Chondrocyte (in vitro differentiated cells): ENCODE results near the gene LRMDA. TPM values are rescaled to one million over a fixed set of nuclear protein-coding genes. Genes with fewer than 3 reads are reported as not detected.

Source experiments
- DNase-seq: peaks from one replicate; pipeline ENCODE4 v3.0.0; 2021; ENCODE audit warnings: mixed read lengths, low spot score
- H3K27ac Mint-ChIP-seq: one replicate; pipeline ENCODE4 v1.8.0; 2021; ENCODE audit warnings: mild to moderate bottlenecking, moderate library complexity, mixed read lengths; ENCODE audit not compliant: unreplicated experiment
- H3K27me3 Mint-ChIP-seq: 2 replicates; pipeline ENCODE4 v1.8.0; 2021; ENCODE audit warnings: low read depth, mixed read lengths
- H3K36me3 Mint-ChIP-seq: 2 replicates; pipeline ENCODE4 v1.8.0; 2021; ENCODE audit warnings: low read depth, mixed read lengths
- H3K4me1 Mint-ChIP-seq: 2 replicates; pipeline ENCODE4 v1.8.0; 2021; ENCODE audit warnings: low read depth, mild to moderate bottlenecking, mixed read lengths
- H3K4me3 Mint-ChIP-seq: one replicate; pipeline ENCODE4 v1.8.0; 2021; ENCODE audit warnings: mild to moderate bottlenecking, moderate library complexity, mixed read lengths; ENCODE audit not compliant: unreplicated experiment
- H3K9me3 Mint-ChIP-seq: 2 replicates; pipeline ENCODE4 v1.8.0; 2021; ENCODE audit warnings: low read depth, mixed read lengths
- total RNA-seq: library from RNA; stranded (reverse); gene quantifications from 3 replicates; pipeline ENCODE4 v1.2.1, GENCODE V29; 2021
- TF ChIP-seq, protein P1 (sequence below): fragments of 200-600 bp; sonication (generic); IDR thresholded peaks from 2 replicates; pipeline ENCODE4 v1.5.0; 2021; ENCODE audit warnings: antibody characterized with exemption, mild to moderate bottlenecking, moderate library complexity

LRMDA gene
- total RNA-seq, 1 donor from 2014 or later: 2.8 TPM

DNA sequence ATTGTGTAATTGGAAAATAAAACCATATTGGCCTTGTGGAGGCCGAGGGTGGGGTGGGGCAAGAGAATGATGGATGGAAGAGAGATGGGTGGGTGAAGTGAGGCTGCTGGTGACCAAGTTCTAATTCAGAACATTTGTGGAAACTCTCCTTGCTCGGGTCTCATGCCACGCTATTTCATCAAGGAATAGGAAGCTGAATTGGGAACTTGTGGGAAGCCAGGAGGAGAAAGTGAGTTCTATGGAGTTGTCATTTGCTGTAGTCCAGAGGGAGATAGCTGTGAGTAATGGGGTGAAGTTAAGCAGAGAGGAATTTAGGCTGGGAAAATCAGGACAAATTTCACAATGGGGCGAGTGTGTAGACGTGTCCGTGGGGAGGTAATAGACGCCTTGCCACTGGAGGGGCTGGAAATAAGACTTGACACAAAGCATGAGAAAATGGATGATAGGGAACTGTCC, 339.2 kb downstream of the LRMDA start:
- no peak overlapping the region for H3K4me3 Mint-ChIP-seq
- no peaks in the 10 kb centered on the region for H3K9me3 Mint-ChIP-seq
- H3K27me3 Mint-ChIP-seq: no peaks in the 10 kb centered on the region
- no peak overlapping the region for H3K27ac Mint-ChIP-seq
- peaks cover 14% of the 10 kb centered on the region for H3K4me1 Mint-ChIP-seq
- TF ChIP-seq, protein P1, sequence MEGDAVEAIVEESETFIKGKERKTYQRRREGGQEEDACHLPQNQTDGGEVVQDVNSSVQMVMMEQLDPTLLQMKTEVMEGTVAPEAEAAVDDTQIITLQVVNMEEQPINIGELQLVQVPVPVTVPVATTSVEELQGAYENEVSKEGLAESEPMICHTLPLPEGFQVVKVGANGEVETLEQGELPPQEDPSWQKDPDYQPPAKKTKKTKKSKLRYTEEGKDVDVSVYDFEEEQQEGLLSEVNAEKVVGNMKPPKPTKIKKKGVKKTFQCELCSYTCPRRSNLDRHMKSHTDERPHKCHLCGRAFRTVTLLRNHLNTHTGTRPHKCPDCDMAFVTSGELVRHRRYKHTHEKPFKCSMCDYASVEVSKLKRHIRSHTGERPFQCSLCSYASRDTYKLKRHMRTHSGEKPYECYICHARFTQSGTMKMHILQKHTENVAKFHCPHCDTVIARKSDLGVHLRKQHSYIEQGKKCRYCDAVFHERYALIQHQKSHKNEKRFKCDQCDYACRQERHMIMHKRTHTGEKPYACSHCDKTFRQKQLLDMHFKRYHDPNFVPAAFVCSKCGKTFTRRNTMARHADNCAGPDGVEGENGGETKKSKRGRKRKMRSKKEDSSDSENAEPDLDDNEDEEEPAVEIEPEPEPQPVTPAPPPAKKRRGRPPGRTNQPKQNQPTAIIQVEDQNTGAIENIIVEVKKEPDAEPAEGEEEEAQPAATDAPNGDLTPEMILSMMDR: no peak
- DNase-seq: no peak
- H3K36me3 Mint-ChIP-seq: no peaks in the 10 kb centered on the region

DNA sequence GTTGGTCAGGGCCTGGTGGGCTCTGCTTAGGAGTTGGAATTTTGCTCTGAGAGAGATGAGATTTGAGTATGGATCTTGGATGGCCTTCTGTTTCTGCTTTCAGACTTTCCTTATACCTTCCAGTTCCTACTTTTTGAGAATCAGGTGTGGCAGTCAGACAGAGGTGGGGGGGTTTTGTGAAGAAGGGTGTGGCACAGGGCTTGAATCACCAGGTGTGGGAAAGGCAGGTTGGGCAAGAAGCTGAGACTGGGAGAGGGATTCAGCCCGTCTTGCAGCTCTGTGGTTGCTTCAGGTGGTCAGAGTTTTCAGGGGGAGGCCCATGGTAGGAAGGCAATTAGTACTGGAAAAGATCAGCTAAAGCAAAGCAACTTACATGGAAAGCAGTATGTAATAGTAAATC, 340.2 kb downstream of the LRMDA start:
- no peak overlapping the region for H3K27ac Mint-ChIP-seq
- H3K4me3 Mint-ChIP-seq: no peak overlapping the region
- H3K9me3 Mint-ChIP-seq: no peaks in the 10 kb centered on the region
- TF ChIP-seq, protein P1: no peak
- no peaks in the 10 kb centered on the region for H3K36me3 Mint-ChIP-seq
- no peak for DNase-seq
- peaks cover 14% of the 10 kb centered on the region for H3K4me1 Mint-ChIP-seq
- H3K27me3 Mint-ChIP-seq: no peaks in the 10 kb centered on the region

DNA sequence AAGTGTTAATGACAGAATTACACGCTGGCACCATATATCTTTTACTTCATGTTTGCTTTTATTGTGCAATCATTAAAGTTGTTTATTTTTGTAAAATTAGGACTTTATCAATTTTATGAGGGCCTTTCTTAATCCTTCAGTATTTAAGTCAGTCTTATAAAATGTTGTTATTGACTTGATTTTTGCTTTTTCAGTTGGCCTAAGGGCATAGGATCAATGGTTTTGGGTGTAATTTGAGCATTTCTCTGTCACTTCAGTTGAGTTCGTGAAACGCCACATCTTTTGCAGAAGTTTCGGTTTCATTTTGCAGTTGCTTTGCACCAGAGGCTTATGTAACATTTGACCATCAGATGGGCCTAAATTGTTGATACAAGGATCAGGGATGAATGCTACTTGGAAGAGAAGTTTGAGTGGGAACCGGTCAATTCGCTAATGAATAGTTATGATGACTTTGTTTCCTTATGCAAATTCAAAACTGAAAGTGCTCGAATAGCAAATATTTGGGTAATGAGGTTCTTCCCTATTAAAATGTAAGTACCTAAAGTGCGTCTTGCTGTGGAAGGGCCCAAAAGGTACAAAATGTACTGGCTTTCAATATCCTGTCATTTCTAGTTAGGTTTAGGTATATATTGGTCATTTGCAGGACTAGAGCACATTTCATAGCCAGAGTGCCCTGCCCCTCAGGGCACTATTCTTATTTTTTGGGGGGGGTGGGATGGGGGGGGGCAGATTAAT, 340.9 kb downstream of the LRMDA start:
- Mint-ChIP-seq H3K36me3 (no peaks in the 10 kb centered on the region), H3K9me3 (no peaks in the 10 kb centered on the region), H3K4me1 (peaks cover 16% of the 10 kb centered on the region), H3K27ac (no peak overlapping the region), H3K4me3 (no peak overlapping the region), H3K27me3 (peaks cover 2% of the 10 kb centered on the region)
- TF ChIP-seq, protein P1: no peak
- DNase-seq: no peak

DNA sequence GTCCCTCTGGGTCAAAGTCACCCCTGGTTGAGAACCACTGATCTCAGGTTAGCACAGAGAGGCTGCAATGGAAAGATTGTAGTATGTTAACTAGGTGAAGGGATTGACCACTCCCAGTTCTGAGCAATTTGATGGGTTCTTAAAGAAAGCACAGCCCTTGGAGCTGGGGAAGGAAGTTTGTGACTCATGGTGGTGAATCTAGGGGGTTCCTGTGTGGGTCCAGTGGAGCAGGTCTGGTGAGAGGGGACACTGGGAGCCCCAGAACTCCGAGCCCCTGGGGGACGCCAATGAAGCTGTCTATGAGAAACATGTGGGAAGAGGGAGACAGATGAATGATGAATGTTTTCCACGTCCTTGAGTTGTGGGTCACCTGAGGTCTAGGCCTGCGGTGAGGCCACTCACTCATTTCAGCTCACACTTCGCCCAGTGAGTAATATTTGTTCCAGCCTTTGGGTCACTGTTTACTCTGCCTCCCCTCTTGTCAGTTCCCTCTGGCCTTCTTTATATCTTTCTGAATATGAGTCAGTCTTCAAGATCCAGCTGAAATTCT, 341.9 kb downstream of the LRMDA start:
- H3K4me3 Mint-ChIP-seq: no peak overlapping the region
- peaks cover 2% of the 10 kb centered on the region for H3K27me3 Mint-ChIP-seq
- no peaks in the 10 kb centered on the region for H3K9me3 Mint-ChIP-seq
- peak overlapping the region; percentile 90 for H3K27ac Mint-ChIP-seq
- DNase-seq: no peak
- H3K4me1 Mint-ChIP-seq: peaks cover 16% of the 10 kb centered on the region
- no peaks in the 10 kb centered on the region for H3K36me3 Mint-ChIP-seq
- TF ChIP-seq, protein P1: no peak

DNA sequence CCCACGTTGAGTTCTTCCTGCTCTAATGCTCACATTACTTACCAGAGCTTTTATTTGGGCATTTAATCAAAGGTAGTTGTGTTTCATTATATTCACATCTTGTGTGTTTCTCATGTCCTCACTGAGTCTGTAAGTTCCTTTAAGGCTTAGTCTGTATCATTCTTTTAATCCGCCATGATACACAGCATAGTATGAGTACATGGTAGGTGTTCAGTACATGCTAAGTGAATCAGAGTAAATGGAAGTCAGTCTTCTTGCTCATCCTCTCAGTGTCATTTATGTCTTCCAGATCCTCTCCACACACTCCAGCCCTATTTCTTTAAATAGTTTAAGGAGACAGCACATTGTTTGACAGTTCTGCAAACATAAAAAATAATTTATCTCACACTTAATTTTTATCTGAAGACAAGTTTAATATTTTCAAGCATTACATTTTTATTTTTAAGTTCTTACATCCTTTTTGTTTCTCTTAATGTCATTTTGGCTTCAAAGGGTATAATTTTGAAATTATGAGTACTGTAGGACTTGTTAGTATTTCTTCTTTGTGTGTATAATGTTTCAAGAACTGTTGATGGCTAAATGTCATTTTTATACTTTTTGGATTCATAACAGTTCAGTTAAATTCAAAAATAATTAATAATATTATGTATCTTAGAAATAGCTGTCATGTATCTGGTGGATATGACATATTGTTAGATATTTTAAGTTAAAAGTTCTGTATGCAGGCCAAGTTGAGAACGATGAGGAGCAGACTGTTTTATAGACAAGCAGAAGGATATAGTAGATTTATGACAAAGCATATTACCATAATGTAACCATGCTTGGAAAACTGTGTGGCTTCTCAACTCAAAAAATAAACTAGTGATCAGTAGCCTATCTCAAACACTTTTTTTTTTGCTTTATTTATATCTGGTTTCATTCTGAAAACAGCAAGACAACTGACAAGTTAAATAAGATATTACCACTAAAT, 342.7 kb downstream of the LRMDA start:
- H3K4me3 Mint-ChIP-seq: no peak overlapping the region
- no peak for DNase-seq
- no peaks in the 10 kb centered on the region for H3K36me3 Mint-ChIP-seq
- TF ChIP-seq, protein P1: no peak
- no peak overlapping the region for H3K27ac Mint-ChIP-seq
- H3K4me1 Mint-ChIP-seq: peaks cover 24% of the 10 kb centered on the region
- H3K9me3 Mint-ChIP-seq: no peaks in the 10 kb centered on the region
- peaks cover 2% of the 10 kb centered on the region for H3K27me3 Mint-ChIP-seq
